Esophagus muscularis mucosa (tissue), 4 donors: ENCODE measurements around the gene RBM17. TPM values are rescaled to one million over a fixed set of nuclear protein-coding genes. Genes with fewer than 3 reads are reported as not detected.
"Not testable (repeated sequence)": the region's sequence is repeated elsewhere in the genome, so short reads cannot be mapped to it uniquely, and the experiment has no call there.

Experiments used
- DNase-seq: peaks from one replicate; pipeline ENCODE4 v3.0.0-alpha.2; 2017; ENCODE audit errors: extremely low spot score
- H3K27ac ChIP-seq, 4 donors: fragments of 200-600 bp; sonication (generic); replicated peaks in 1 of 4; 1 replicate in 3 of 4; 2 replicates in 1 of 4; pipeline ENCODE4 v1.5.1; 2016 to 2019; ENCODE audit warnings: mild to moderate bottlenecking in 1 of 4
- H3K27me3 ChIP-seq, 4 donors: fragments of 200-600 bp; sonication (generic); one replicate each; pipeline versions ENCODE4 v1.5.1 to v1.6.0; 2016 to 2019
- H3K36me3 ChIP-seq, 4 donors: fragments of 200-600 bp; sonication (generic); one replicate each; pipeline ENCODE4 v1.5.1; 2016 to 2019
- H3K4me1 ChIP-seq, 4 donors: fragments of 200-600 bp; sonication (generic); one replicate each; pipeline ENCODE4 v1.5.1; 2016 to 2019
- H3K4me3 ChIP-seq, 4 donors: fragments of 200-600 bp; sonication (generic); 1 replicate in 2 of 4; 2 replicates in 2 of 4; pipeline ENCODE4 v1.5.1; 2016 to 2019; ENCODE audit warnings: mild to moderate bottlenecking in 4 of 4, moderate library complexity in 1 of 4
- H3K9me3 ChIP-seq, 4 donors: fragments of 200-600 bp; sonication (generic); 1 replicate in 3 of 4; 2 replicates in 1 of 4; pipeline ENCODE4 v1.5.1; 2016 to 2019
- CTCF ChIP-seq, 3 experiments: fragments of 200-600 bp in 2 of 3; fragments of 450-650 bp in 1 of 3; sonication (generic) in 2 of 3; IDR thresholded peaks; one replicate each; pipeline ENCODE4 v1.5.1; 2017 to 2019; ENCODE audit warnings: antibody characterized with exemption in 3 of 3, mild to moderate bottlenecking in 2 of 3, moderate library complexity in 1 of 3
- EP300 ChIP-seq: sonication (generic); formaldehyde crosslinking; IDR thresholded peaks from one replicate; pipeline ENCODE4 v1.6.1; 2017; ENCODE audit warnings: antibody characterized with exemption
- POLR2A ChIP-seq: fragments of 450-650 bp; IDR thresholded peaks from one replicate; pipeline ENCODE4 v1.6.1; 2017; ENCODE audit warnings: antibody characterized with exemption, moderate library complexity, mild to moderate bottlenecking, low read depth
- POLR2AphosphoS5 ChIP-seq, 2 donors: sonication (generic); formaldehyde crosslinking; IDR thresholded peaks; one replicate each; pipeline ENCODE4 v1.6.1; 2017; ENCODE audit warnings: antibody characterized with exemption in 2 of 2
- WGBS: methylation state at CpG from one replicate; pipeline ENCODE4 v1.1.5; 2018; 5-methylcytosine and 5-hydroxymethylcytosine counted together
- intact Hi-C: fragments of 100-400 bp; cut with DNase I; formaldehyde crosslinking; loops from one replicate; pipeline ENCODE4 v1.15.1; 2023
- total RNA-seq, 4 donors: library from RNA; depleted of rRNA; stranded (reverse); fragments of >200 nt; gene quantifications; one replicate each; pipeline versions ENCODE4 v1.1.0 to v1.2.1, GENCODE V29; 2016

Gene RBM17
- total RNA-seq, 4 donors from 2014 or later, result 48.5 to 72.9 (median 59.5) TPM

GRCh38 chr10:6100370-6100769 lies 11.5 kb downstream of the RBM17 start:
- Histone ChIP-seq H3K27me3 (no peaks in the 10 kb centered on the region), H3K4me3 (no peak overlapping the region), H3K4me1 (peaks cover 11 to 22% (median 19%) of the 10 kb centered on the region in 4 donors), H3K36me3 (peaks cover 13 to 66% (median 50%) of the 10 kb centered on the region in 4 donors), H3K9me3 (no peaks in the 10 kb centered on the region), H3K27ac (no peak overlapping the region)
- 88% methylated on average over 1 of the region's 1 CpG for WGBS
- no peak for DNase-seq
- intact Hi-C loops, result no loop called here
- TF ChIP-seq POLR2A, result no peak
- TF ChIP-seq POLR2AphosphoS5 (IDR thresholded peaks at IDR 0.05), result no peak
- no peak for TF ChIP-seq EP300
- TF ChIP-seq CTCF (IDR thresholded peaks at IDR 0.05), result no peak

- DNase-seq, result no peak
- 82% methylated on average over 8 of the region's 8 CpGs for WGBS
- Histone ChIP-seq H3K4me1 (peaks cover 3 to 14% (median 11%) of the 10 kb centered on the region in 4 donors), H3K4me3 (no peak overlapping the region), H3K27me3 (no peaks in the 10 kb centered on the region), H3K36me3 (peaks cover 13 to 72% (median 56%) of the 10 kb centered on the region in 4 donors), H3K27ac (no peak overlapping the region), H3K9me3 (no peaks in the 10 kb centered on the region)
- TF ChIP-seq CTCF (IDR thresholded peaks at IDR 0.05) (no peak), POLR2A (no peak), POLR2AphosphoS5 (IDR thresholded peaks at IDR 0.05) (no peak), EP300 (no peak)
- intact Hi-C loops, result no loop called here
These were observed 12.3 kb downstream of the RBM17 start for GRCh38 chr10:6101181-6101580.

- Histone ChIP-seq H3K27me3 (no peaks in the 10 kb centered on the region), H3K4me3 (no peak overlapping the region), H3K9me3 (no peaks in the 10 kb centered on the region), H3K4me1 (peaks cover 0 to 6% (median 5%) of the 10 kb centered on the region in 4 donors), H3K36me3 (peaks cover 14 to 79% (median 62%) of the 10 kb centered on the region in 4 donors), H3K27ac (no peak overlapping the region)
- intact Hi-C loops, result no loop called here
- TF ChIP-seq POLR2AphosphoS5 (IDR thresholded peaks at IDR 0.05) (no peak), POLR2A (no peak), CTCF (IDR thresholded peaks at IDR 0.05) (no peak), EP300 (no peak)
- no peak for DNase-seq
- 92% methylated on average over 8 of the region's 8 CpGs for WGBS
These were observed 13.3 kb downstream of the RBM17 start for GRCh38 chr10:6102128-6102527.

- 83% methylated on average over 8 of the region's 8 CpGs for WGBS
- Histone ChIP-seq H3K27ac (no peak overlapping the region), H3K4me3 (no peak overlapping the region), H3K36me3 (peaks cover 18 to 81% (median 64%) of the 10 kb centered on the region in 4 donors), H3K4me1 (peaks cover 0 to 6% (median 2%) of the 10 kb centered on the region in 4 donors), H3K9me3 (no peaks in the 10 kb centered on the region), H3K27me3 (no peaks in the 10 kb centered on the region)
- TF ChIP-seq POLR2A (no peak), POLR2AphosphoS5 (IDR thresholded peaks at IDR 0.05) (no peak), EP300 (no peak), CTCF (IDR thresholded peaks at IDR 0.05) (no peak)
- DNase-seq, result no peak
- intact Hi-C loops, result no loop called here
These were observed 14.8 kb downstream of the RBM17 start for GRCh38 chr10:6103591-6103990.

GRCh38 chr10:6107616-6108015 lies 18.8 kb downstream of the RBM17 start:
- WGBS, result 76% methylated on average over 3 of the region's 3 CpGs
- Histone ChIP-seq H3K36me3 (peaks cover 39 to 85% (median 82%) of the 10 kb centered on the region in 4 donors), H3K4me1 (peaks cover 0 to 10% (median 6%) of the 10 kb centered on the region in 4 donors)

More at GRCh38 chr10:6107616-6108015, 18.8 kb downstream of the RBM17 start:
- not testable (repeated sequence) for H3K27me3 ChIP-seq, DNase-seq, H3K27ac ChIP-seq, H3K4me3 ChIP-seq, H3K9me3 ChIP-seq
- intact Hi-C loops, result loop anchor here (2.0 to 5.0 kb wide), 3 partner anchors 35 to 293 kb away; partner anchors contain the start of gene PFKFB3
